ENCODE data around the gene DRC1. TPM values are rescaled to one million over a fixed set of nuclear protein-coding genes. Genes with fewer than 3 reads are reported as not detected.

DRC1 gene
- total RNA-seq, 4 donors from 2014 or later = not detected

- Histone ChIP-seq H3K27ac (no peak within 1 kb of the TSS), H3K27me3 (no peaks in the 10 kb centered on the region), H3K9me3 (no peaks in the 10 kb centered on the region), H3K4me1 (peaks cover 0 to 10% (median 0%) of the 10 kb centered on the region in 3 donors), H3K36me3 (no peaks in the 10 kb centered on the region), H3K4me3 (no peak within 1 kb of the TSS)
- no CpG with 5 or more reads among the region's 3 CpGs for WGBS, 2 donors
- DNase-seq = no peak
- TF ChIP-seq CTCF (IDR thresholded peaks at IDR 0.05) (no peak), POLR2A (IDR thresholded peaks at IDR 0.05) (no peak)
- intact Hi-C loops (cut with DNase I) = no loop called here
Measured at GRCh38 chr2:26477911-26478253, 76.2 kb downstream of the DRC1 start, which contains the start of gene OTOF. OTOF (minus strand) TSS chr2:26478124.

GRCh38 chr2:26478366-26478765, 76.6 kb downstream of the DRC1 start:
- H3K36me3 ChIP-seq = no peaks in the 10 kb centered on the region
- peaks cover 0 to 10% (median 0%) of the 10 kb centered on the region in 3 donors for H3K4me1 ChIP-seq
- H3K27ac ChIP-seq = no peak overlapping the region
- TF ChIP-seq POLR2A (IDR thresholded peaks at IDR 0.05) = no peak
- TF ChIP-seq CTCF (IDR thresholded peaks at IDR 0.05) = no peak
- DNase-seq = no peak
- H3K4me3 ChIP-seq = no peak overlapping the region
- H3K9me3 ChIP-seq = no peaks in the 10 kb centered on the region
- intact Hi-C loops (cut with DNase I) = no loop called here
- WGBS, 2 donors = 76 to 85% methylated on average over 5 of the region's 5 CpGs
- H3K27me3 ChIP-seq = no peaks in the 10 kb centered on the region

GRCh38 chr2:26479131-26479788, 77.5 kb downstream of the DRC1 start:
- H3K9me3 ChIP-seq = no peaks in the 10 kb centered on the region
- no peak overlapping the region for H3K4me3 ChIP-seq
- intact Hi-C loops (cut with DNase I) = no loop called here
- WGBS, 2 donors = 80 to 89% methylated on average over 3 to 11 of the region's 25 CpGs
- H3K36me3 ChIP-seq = no peaks in the 10 kb centered on the region
- peaks cover 0 to 10% (median 0%) of the 10 kb centered on the region in 3 donors for H3K4me1 ChIP-seq
- TF ChIP-seq POLR2A (IDR thresholded peaks at IDR 0.05) (no peak), CTCF (IDR thresholded peaks at IDR 0.05) (no peak)
- no peak overlapping the region for H3K27ac ChIP-seq
- H3K27me3 ChIP-seq = no peaks in the 10 kb centered on the region
- no peak for DNase-seq

GRCh38 chr2:26479789-26480565, 78.3 kb downstream of the DRC1 start:
- DNase-seq = no peak
- Histone ChIP-seq H3K27me3 (peaks cover 0 to 3% (median 0%) of the 10 kb centered on the region in 4 donors), H3K4me1 (peaks cover 0 to 10% (median 0%) of the 10 kb centered on the region in 3 donors), H3K27ac (no peak overlapping the region), H3K4me3 (no peak overlapping the region), H3K9me3 (no peaks in the 10 kb centered on the region), H3K36me3 (no peaks in the 10 kb centered on the region)
- TF ChIP-seq CTCF (IDR thresholded peaks at IDR 0.05) (no peak), POLR2A (IDR thresholded peaks at IDR 0.05) (no peak)
- WGBS, 2 donors = 68 to 82% methylated on average over 5 to 14 of the region's 21 CpGs
- intact Hi-C loops (cut with DNase I) = no loop called here

Data from esophagus squamous epithelium (tissue), 5 donors.